GM23338 (cell line): ENCODE measurements around the gene PYY. TPM values are rescaled to one million over a fixed set of nuclear protein-coding genes. Genes with fewer than 3 reads are reported as not detected.

Source experiments
- ATAC-seq: fragments of 200-7000 bp; cut with Tn5 transposase; 3 replicates; pipeline ENCODE4 v1.9.1; 2020
- DNase-seq: peaks from one replicate; pipeline ENCODE4 v3.0.0-alpha.2; 2015; ENCODE audit warnings: low spot score
- H2AFZ ChIP-seq: fragments of 200-600 bp; sonication (generic); 2 replicates; pipeline ENCODE4 v1.8.0; 2016; ENCODE audit warnings: antibody characterized with exemption, mild to moderate bottlenecking, moderate library complexity
- H3F3A ChIP-seq: fragments of 200-600 bp; sonication (generic); replicated peaks from 2 replicates; pipeline ENCODE4 v1.8.0; 2017; ENCODE audit warnings: antibody characterized with exemption, mixed run types, low read depth
- H3K27ac ChIP-seq: fragments of 200-600 bp; sonication (generic); 2 replicates; pipeline ENCODE4 v1.6.1; 2016; ENCODE audit warnings: low read depth
- H3K27me3 ChIP-seq: fragments of 200-600 bp; sonication (generic); 2 replicates; pipeline ENCODE4 v1.8.0; 2016; ENCODE audit warnings: mild to moderate bottlenecking, mixed run types, moderate library complexity; ENCODE audit not compliant: insufficient read depth
- H3K36me3 ChIP-seq: fragments of 200-600 bp; sonication (generic); 2 replicates; pipeline ENCODE4 v1.8.0; 2016; ENCODE audit warnings: mild to moderate bottlenecking; ENCODE audit not compliant: insufficient read depth
- H3K4me1 ChIP-seq: fragments of 200-600 bp; sonication (generic); 2 replicates; pipeline ENCODE4 v1.8.0; 2016; ENCODE audit warnings: mild to moderate bottlenecking, moderate library complexity; ENCODE audit not compliant: insufficient read depth
- H3K4me2 ChIP-seq: fragments of 200-600 bp; sonication (generic); 2 replicates; pipeline ENCODE4 v1.7.1; 2017; ENCODE audit warnings: mixed run types
- H3K4me3 ChIP-seq: fragments of 200-600 bp; sonication (generic); 2 replicates; pipeline ENCODE4 v1.6.1; 2016; ENCODE audit warnings: mixed run types
- H3K79me2 ChIP-seq: fragments of 200-600 bp; sonication (generic); replicated peaks from 2 replicates; pipeline ENCODE4 v1.8.0; 2017; ENCODE audit warnings: mild to moderate bottlenecking; ENCODE audit not compliant: insufficient read depth
- H3K9me2 ChIP-seq: fragments of 200-600 bp; sonication (generic); 2 replicates; pipeline ENCODE4 v1.8.0; 2017; ENCODE audit not compliant: insufficient read depth
- H4K20me1 ChIP-seq: fragments of 200-600 bp; sonication (generic); replicated peaks from 2 replicates; pipeline ENCODE4 v1.8.0; 2017; ENCODE audit warnings: mild to moderate bottlenecking; ENCODE audit not compliant: insufficient read depth
- H3K27ac Mint-ChIP-seq: 2 replicates; pipeline ENCODE4 v1.8.0; 2020; ENCODE audit warnings: inconsistent platforms, mild to moderate bottlenecking, moderate library complexity, mixed read lengths
- H3K27me3 Mint-ChIP-seq: 3 replicates; pipeline ENCODE4 v1.8.0; 2022; ENCODE audit warnings: low read depth, mild to moderate bottlenecking, moderate library complexity, mixed read lengths, inconsistent platforms; ENCODE audit not compliant: insufficient read depth, poor library complexity
- H3K36me3 Mint-ChIP-seq: 3 replicates; pipeline ENCODE4 v1.8.0; 2021; ENCODE audit warnings: low read depth, mild to moderate bottlenecking, inconsistent platforms, moderate library complexity, mixed read lengths
- H3K4me1 Mint-ChIP-seq: 3 replicates; pipeline ENCODE4 v1.8.0; 2020; ENCODE audit warnings: mild to moderate bottlenecking, inconsistent platforms, mixed read lengths
- H3K4me3 Mint-ChIP-seq: 3 replicates; pipeline ENCODE4 v1.8.0; 2021; ENCODE audit warnings: moderate library complexity, mild to moderate bottlenecking, inconsistent platforms, mixed read lengths
- H3K9me3 Mint-ChIP-seq: 3 replicates; pipeline ENCODE4 v1.8.0; 2020; ENCODE audit warnings: moderate library complexity, mild to moderate bottlenecking, inconsistent platforms, mixed read lengths
- CREB1 ChIP-seq: fragments of 250-450 bp; sonication (Bioruptor Pico); IDR thresholded peaks from 2 replicates; pipeline ENCODE4 v1.5.0; 2020; ENCODE audit warnings: low read depth, mild to moderate bottlenecking, moderate library complexity
- EZH2 ChIP-seq: fragments of 200-600 bp; sonication (generic); IDR thresholded peaks from one replicate; pipeline ENCODE4 v1.8.0; 2017; ENCODE audit warnings: antibody characterized with exemption, mild to moderate bottlenecking, low read depth; ENCODE audit not compliant: unreplicated experiment
- EZH2phosphoT487 ChIP-seq: fragments of 200-600 bp; sonication (generic); IDR thresholded peaks from one replicate; pipeline ENCODE4 v1.8.1; 2018; ENCODE audit warnings: antibody characterized with exemption; ENCODE audit not compliant: unreplicated experiment
- JUNB ChIP-seq: IDR thresholded peaks from one replicate; pipeline ENCODE4 v1.6.1; 2016; ENCODE audit warnings: antibody characterized with exemption; ENCODE audit not compliant: unreplicated experiment
- NANOG ChIP-seq: IDR thresholded peaks from 2 replicates; pipeline ENCODE4 v1.6.1; 2016; ENCODE audit warnings: antibody characterized with exemption, borderline replicate concordance
- POLR2AphosphoS5 ChIP-seq: IDR thresholded peaks from 2 replicates; pipeline ENCODE4 v1.6.1; 2016; ENCODE audit warnings: antibody characterized with exemption, low read depth
- STAT1 ChIP-seq: IDR thresholded peaks from one replicate; pipeline ENCODE4 v1.6.1; 2016; ENCODE audit warnings: antibody characterized with exemption; ENCODE audit not compliant: unreplicated experiment
- ZNF114 ChIP-seq: fragments of 250-450 bp; sonication (Bioruptor Pico); IDR thresholded peaks from 2 replicates; pipeline ENCODE4 v1.5.0; 2020; ENCODE audit warnings: mild to moderate bottlenecking, moderate library complexity
- ZNF331 ChIP-seq: fragments of 250-450 bp; sonication (Bioruptor Pico); IDR thresholded peaks from 2 replicates; pipeline ENCODE4 v1.5.0; 2020; ENCODE audit warnings: low read depth, mild to moderate bottlenecking, moderate library complexity
- polyA plus RNA-seq: library from polyadenylated mRNA; unstranded; fragments of >200 nt; fragmentation: Nextera tagmentation; extraction: Ambion mirVana; gene quantifications from 2 replicates; pipeline ENCODE4 v1.2.1, GENCODE V29; 2016
- total RNA-seq: library from RNA; depleted of rRNA; stranded (reverse); fragments of >200 nt; shearing (Covaris generic); gene quantifications from 2 replicates; pipeline ENCODE4 v1.2.3, GENCODE V29; 2014
- TF ChIP-seq, protein P1 (sequence below): IDR thresholded peaks from 2 replicates; pipeline ENCODE4 v1.6.1; 2016; ENCODE audit warnings: antibody characterized with exemption
- TF ChIP-seq, protein P2 (sequence below): IDR thresholded peaks from one replicate; pipeline ENCODE4 v1.6.1; 2018; ENCODE audit warnings: antibody characterized with exemption; ENCODE audit not compliant: unreplicated experiment
- TF ChIP-seq, protein P3 (sequence below): fragments of 250-450 bp; sonication (Bioruptor Pico); IDR thresholded peaks from 2 replicates; pipeline ENCODE4 v1.5.0; 2020; ENCODE audit warnings: mild to moderate bottlenecking, moderate library complexity
- TF ChIP-seq, protein P4 (sequence below), 2 experiments: fragments of 200-600 bp in 1 of 2; sonication (generic) in 1 of 2; conservative IDR thresholded peaks; 2 replicates each; pipeline versions ENCODE4 v1.5.1 to v1.6.1; 2016 to 2017; ENCODE audit warnings: antibody characterized with exemption in 2 of 2, low read depth in 2 of 2, mild to moderate bottlenecking in 2 of 2, moderate library complexity in 1 of 2

PYY gene
- total and polyA plus RNA-seq, 2 experiments from 2014 or later: 0.56 to 8.5 TPM

DNA sequence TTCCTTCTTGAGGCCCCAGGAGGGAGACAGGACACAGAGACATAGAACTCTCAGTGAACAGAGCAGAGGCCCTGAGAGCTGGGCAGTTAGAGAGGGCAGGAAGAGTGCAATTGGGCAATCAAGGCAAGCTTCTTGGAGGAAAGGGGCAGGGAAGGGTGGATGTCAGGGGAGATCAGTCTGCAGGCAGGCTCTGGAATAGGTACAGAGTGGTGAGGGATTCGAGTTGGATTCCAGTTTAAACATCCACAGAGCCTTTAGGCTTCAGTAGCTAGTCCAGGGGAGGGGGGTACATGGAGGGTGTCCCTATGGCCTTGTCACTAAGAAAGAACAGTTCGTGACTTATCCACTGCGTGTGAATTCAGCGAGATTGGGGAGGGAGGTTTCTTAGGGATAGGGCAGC lies 2.0 kb downstream of the PYY start (continued):
- TF ChIP-seq, protein P1, sequence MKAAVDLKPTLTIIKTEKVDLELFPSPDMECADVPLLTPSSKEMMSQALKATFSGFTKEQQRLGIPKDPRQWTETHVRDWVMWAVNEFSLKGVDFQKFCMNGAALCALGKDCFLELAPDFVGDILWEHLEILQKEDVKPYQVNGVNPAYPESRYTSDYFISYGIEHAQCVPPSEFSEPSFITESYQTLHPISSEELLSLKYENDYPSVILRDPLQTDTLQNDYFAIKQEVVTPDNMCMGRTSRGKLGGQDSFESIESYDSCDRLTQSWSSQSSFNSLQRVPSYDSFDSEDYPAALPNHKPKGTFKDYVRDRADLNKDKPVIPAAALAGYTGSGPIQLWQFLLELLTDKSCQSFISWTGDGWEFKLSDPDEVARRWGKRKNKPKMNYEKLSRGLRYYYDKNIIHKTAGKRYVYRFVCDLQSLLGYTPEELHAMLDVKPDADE: no peak
- TF ChIP-seq, protein P2, sequence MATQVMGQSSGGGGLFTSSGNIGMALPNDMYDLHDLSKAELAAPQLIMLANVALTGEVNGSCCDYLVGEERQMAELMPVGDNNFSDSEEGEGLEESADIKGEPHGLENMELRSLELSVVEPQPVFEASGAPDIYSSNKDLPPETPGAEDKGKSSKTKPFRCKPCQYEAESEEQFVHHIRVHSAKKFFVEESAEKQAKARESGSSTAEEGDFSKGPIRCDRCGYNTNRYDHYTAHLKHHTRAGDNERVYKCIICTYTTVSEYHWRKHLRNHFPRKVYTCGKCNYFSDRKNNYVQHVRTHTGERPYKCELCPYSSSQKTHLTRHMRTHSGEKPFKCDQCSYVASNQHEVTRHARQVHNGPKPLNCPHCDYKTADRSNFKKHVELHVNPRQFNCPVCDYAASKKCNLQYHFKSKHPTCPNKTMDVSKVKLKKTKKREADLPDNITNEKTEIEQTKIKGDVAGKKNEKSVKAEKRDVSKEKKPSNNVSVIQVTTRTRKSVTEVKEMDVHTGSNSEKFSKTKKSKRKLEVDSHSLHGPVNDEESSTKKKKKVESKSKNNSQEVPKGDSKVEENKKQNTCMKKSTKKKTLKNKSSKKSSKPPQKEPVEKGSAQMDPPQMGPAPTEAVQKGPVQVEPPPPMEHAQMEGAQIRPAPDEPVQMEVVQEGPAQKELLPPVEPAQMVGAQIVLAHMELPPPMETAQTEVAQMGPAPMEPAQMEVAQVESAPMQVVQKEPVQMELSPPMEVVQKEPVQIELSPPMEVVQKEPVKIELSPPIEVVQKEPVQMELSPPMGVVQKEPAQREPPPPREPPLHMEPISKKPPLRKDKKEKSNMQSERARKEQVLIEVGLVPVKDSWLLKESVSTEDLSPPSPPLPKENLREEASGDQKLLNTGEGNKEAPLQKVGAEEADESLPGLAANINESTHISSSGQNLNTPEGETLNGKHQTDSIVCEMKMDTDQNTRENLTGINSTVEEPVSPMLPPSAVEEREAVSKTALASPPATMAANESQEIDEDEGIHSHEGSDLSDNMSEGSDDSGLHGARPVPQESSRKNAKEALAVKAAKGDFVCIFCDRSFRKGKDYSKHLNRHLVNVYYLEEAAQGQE: no peak
- TF ChIP-seq EZH2: no peak
- no peak for TF ChIP-seq ZNF114 (CRISPR knock-in tag)
- TF ChIP-seq NANOG: no peak
- no peak for TF ChIP-seq STAT1
- TF ChIP-seq POLR2AphosphoS5: no peak

DNA sequence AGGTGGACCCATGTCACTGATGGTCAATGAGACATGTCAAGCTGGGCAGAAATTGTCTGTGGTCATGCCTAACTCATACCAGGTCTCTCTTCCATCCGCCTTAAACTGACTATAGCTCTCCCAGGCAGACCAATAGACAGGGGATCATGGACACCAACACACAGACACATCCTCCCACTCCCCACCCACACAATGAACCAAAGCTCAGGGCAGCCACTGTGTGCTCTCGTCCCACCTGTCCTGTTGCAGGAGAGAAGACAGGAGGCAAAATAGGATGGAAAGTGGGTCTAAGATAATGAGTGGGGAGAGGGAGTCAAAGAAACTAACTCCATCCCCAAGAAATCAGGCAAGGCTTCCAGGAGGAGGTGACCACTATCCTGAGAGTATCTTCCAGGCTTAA lies 3.2 kb downstream of the PYY start:
- DNase-seq: no peak
- Mint-ChIP-seq H3K27ac (no peak overlapping the region), H3K4me3 (no peak overlapping the region; the same call in 2 of the 3 replicates), H3K36me3 (no peaks in the 10 kb centered on the region), H3K4me1 (peaks cover 18% of the 10 kb centered on the region), H3K9me3 (no peaks in the 10 kb centered on the region), H3K27me3 (peaks cover 29% of the 10 kb centered on the region)
- H3K36me3 ChIP-seq: no peaks in the 10 kb centered on the region
- no peaks in the 10 kb centered on the region for H3K79me2 ChIP-seq
- H3K4me1 ChIP-seq: peaks cover 5% of the 10 kb centered on the region; the same call in 1 of the 2 replicates
- no peaks in the 10 kb centered on the region for H4K20me1 ChIP-seq
- peaks cover 36% of the 10 kb centered on the region for H3K27me3 ChIP-seq
- no peak for ATAC-seq
- H3K27ac ChIP-seq: no peak overlapping the region
- no peak overlapping the region for H3K4me2 ChIP-seq
- no peaks in the 10 kb centered on the region for H3F3A ChIP-seq
- H2AFZ ChIP-seq: no peak overlapping the region
- no peaks in the 10 kb centered on the region for H3K9me2 ChIP-seq
- no peak overlapping the region for H3K4me3 ChIP-seq
- TF ChIP-seq, protein P3, sequence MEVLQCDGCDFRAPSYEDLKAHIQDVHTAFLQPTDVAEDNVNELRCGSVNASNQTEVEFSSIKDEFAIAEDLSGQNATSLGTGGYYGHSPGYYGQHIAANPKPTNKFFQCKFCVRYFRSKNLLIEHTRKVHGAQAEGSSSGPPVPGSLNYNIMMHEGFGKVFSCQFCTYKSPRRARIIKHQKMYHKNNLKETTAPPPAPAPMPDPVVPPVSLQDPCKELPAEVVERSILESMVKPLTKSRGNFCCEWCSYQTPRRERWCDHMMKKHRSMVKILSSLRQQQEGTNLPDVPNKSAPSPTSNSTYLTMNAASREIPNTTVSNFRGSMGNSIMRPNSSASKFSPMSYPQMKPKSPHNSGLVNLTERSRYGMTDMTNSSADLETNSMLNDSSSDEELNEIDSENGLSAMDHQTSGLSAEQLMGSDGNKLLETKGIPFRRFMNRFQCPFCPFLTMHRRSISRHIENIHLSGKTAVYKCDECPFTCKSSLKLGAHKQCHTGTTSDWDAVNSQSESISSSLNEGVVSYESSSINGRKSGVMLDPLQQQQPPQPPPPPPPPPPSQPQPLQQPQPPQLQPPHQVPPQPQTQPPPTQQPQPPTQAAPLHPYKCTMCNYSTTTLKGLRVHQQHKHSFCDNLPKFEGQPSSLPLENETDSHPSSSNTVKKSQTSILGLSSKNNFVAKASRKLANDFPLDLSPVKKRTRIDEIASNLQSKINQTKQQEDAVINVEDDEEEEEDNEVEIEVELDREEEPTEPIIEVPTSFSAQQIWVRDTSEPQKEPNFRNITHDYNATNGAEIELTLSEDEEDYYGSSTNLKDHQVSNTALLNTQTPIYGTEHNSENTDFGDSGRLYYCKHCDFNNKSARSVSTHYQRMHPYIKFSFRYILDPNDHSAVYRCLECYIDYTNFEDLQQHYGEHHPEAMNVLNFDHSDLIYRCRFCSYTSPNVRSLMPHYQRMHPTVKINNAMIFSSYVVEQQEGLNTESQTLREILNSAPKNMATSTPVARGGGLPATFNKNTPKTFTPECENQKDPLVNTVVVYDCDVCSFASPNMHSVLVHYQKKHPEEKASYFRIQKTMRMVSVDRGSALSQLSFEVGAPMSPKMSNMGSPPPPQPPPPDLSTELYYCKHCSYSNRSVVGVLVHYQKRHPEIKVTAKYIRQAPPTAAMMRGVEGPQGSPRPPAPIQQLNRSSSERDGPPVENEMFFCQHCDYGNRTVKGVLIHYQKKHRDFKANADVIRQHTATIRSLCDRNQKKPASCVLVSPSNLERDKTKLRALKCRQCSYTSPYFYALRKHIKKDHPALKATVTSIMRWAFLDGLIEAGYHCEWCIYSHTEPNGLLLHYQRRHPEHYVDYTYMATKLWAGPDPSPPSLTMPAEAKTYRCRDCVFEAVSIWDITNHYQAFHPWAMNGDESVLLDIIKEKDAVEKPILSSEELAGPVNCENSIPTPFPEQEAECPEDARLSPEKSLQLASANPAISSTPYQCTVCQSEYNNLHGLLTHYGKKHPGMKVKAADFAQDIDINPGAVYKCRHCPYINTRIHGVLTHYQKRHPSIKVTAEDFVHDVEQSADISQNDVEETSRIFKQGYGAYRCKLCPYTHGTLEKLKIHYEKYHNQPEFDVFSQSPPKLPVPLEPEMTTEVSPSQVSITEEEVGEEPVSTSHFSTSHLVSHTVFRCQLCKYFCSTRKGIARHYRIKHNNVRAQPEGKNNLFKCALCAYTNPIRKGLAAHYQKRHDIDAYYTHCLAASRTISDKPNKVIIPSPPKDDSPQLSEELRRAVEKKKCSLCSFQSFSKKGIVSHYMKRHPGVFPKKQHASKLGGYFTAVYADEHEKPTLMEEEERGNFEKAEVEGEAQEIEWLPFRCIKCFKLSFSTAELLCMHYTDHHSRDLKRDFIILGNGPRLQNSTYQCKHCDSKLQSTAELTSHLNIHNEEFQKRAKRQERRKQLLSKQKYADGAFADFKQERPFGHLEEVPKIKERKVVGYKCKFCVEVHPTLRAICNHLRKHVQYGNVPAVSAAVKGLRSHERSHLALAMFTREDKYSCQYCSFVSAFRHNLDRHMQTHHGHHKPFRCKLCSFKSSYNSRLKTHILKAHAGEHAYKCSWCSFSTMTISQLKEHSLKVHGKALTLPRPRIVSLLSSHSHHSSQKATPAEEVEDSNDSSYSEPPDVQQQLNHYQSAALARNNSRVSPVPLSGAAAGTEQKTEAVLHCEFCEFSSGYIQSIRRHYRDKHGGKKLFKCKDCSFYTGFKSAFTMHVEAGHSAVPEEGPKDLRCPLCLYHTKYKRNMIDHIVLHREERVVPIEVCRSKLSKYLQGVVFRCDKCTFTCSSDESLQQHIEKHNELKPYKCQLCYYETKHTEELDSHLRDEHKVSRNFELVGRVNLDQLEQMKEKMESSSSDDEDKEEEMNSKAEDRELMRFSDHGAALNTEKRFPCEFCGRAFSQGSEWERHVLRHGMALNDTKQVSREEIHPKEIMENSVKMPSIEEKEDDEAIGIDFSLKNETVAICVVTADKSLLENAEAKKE (CRISPR knock-in tag): no peak
- TF ChIP-seq, protein P1: no peak
- TF ChIP-seq, protein P4, sequence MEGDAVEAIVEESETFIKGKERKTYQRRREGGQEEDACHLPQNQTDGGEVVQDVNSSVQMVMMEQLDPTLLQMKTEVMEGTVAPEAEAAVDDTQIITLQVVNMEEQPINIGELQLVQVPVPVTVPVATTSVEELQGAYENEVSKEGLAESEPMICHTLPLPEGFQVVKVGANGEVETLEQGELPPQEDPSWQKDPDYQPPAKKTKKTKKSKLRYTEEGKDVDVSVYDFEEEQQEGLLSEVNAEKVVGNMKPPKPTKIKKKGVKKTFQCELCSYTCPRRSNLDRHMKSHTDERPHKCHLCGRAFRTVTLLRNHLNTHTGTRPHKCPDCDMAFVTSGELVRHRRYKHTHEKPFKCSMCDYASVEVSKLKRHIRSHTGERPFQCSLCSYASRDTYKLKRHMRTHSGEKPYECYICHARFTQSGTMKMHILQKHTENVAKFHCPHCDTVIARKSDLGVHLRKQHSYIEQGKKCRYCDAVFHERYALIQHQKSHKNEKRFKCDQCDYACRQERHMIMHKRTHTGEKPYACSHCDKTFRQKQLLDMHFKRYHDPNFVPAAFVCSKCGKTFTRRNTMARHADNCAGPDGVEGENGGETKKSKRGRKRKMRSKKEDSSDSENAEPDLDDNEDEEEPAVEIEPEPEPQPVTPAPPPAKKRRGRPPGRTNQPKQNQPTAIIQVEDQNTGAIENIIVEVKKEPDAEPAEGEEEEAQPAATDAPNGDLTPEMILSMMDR (conservative IDR thresholded peaks at IDR 0.05; ENCODE audit: low read depth in 2 of 2): no peak
- no peak for TF ChIP-seq ZNF331 (CRISPR knock-in tag)
- TF ChIP-seq EZH2phosphoT487: no peak
- no peak for TF ChIP-seq CREB1
- no peak for TF ChIP-seq POLR2AphosphoS5
- no peak for TF ChIP-seq JUNB
